GM19043 (cell line): ENCODE measurements around the gene SNX3.

Experiments
- ATAC-seq: cut with Tn5 transposase; IDR thresholded peaks from one replicate; pipeline ENCODE4 v1.9.1; 2021; ENCODE audit warnings: low read depth; ENCODE audit not compliant: unreplicated experiment

SNX3 gene

DNA sequence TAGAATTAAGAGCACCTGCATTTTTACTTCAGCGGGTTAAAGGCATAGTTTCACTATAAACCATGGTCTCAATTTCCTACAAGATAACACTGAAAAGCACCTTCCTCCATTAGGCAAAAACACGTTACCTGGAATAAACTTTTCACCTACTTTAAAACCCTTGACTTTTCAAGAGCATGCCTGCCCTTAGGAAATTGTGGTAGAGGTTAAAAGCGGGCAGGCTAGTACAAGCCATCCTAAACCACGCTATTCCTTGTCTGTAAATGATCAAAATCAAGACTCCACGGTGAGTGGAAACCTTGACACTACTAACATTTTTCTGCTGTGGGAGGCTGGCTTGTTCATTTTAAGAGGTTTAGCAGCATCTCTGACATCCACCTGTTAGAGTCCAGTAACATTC lies 51.1 kb downstream of the SNX3 start:
- ATAC-seq, result no peak

GRCh38 chr6:108207013-108207412 lies 53.8 kb downstream of the SNX3 start:
- ATAC-seq, result no peak

GRCh38 chr6:108203189-108204112 lies 57.4 kb downstream of the SNX3 start:
- no peak for ATAC-seq

DNA sequence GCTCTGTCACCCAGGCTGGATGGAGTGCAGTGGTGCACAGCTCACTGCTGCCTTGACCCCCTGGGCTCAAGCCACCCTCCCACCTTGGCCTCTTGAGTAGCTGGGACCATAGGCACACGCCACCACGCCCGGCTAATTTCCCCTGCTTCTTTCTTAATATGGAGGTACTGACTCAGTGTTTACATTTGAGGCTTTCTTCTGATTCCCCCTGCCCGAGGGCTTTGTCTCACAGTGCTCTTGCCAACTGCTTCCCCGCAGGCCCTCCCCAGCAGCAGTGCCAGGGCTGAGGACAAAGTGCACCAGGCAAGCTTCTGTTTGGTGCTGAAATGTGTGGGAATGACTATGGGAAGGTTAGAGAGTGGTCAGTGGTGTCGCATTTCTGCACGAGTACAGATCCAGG lies 60.2 kb downstream of the SNX3 start:
- ATAC-seq, result no peak

GRCh38 chr6:108200186-108200585 lies 60.7 kb downstream of the SNX3 start:
- no peak for ATAC-seq

- ATAC-seq, result no peak
These were observed 61.9 kb downstream of the SNX3 start for GRCh38 chr6:108198761-108199498.

DNA sequence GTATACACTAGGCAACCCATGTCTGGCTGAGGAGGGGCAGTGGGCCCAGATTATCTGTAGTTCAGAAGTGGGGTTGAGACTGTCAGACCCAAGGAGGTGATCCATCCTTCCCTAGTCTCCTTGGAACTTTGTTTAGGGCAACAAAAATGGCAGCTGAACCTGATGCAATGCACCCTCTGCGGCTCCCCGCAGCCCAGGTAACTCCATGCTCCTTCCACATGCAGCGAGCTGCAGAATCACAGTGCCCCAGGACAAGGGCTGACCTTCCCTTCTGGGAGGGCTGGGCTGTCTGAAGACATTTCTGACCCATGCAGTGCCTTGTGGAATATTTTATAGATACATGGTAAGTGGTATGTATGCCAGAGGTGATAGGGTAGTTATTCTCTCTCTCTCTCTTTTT lies 65.6 kb downstream of the SNX3 start:
- ATAC-seq, result no peak

DNA sequence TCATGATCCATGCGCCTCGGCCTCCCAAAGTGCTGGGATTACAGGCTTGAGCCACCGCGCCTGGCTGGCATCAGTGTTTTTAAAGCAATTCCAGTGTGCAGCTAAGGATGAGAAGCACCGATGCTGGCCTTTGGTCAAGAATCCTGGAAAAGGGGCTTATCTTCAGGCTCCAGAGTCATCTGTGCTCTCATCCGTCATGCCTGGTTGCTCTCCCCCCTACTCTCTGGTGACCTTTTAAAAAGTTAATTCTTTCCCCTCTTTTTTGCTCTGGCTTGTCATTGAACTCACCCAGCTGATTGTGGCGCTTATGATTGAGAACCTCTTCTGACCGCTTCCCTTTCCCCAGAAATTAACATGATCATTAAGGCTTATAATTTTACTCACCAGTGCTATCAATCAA lies 66.3 kb downstream of the SNX3 start:
- ATAC-seq, result no peak

DNA sequence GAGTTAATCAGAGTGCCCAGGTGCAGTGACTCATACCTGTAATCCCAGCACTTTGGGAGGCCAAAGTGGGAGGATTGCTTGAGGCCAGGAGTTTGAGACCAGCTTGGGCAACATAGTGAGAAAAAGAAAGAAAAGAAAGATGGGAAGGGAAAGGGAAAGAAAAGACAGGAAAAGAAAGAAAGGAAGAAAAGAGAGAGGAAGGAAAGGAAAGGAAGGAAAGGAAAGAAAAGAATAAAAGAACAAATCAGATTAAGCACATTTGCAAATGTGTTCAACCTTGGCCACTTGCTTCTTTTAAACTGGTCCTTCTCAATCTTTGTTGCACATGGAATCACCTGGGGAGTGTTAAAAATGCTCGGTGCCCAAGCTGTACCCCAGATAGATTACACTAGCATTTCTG lies 67.0 kb downstream of the SNX3 start:
- no peak for ATAC-seq

DNA sequence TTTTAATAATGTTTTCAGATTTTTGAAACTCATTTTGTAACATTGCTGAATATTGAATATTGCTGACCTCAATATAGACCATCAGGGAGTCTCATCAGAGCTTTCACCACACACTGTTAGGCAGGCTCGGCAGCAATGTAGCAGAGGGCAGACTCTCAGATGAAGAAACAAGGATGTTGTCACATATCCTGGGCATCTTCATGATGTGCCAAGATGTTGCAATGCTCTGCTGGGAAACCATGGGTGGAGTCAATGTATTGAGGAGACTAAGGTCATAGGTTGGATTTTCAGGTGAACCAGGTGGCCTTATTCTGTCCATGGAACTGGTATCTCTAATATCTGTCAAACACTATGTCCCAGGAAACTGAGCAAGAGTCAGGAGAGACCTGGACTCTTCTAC lies 67.7 kb downstream of the SNX3 start:
- no peak for ATAC-seq

DNA sequence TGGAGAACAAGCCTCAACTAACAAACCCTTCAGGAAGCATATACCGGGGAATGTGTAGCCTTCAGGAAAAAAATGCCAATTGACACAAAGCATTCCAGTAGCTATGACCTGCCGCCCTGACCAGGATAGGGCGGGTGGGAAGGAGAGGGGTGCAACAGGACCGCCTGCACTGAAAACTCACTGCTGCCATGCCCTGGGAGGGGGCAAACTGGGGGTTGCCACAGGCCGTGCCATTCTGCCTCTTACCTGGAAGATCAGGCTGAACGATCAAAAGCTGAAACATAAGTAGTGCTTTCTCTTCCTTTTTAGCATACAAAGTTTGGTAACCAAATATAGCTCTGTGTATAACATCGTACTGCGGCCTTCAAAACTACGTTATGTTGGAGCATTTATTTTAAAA lies 73.3 kb downstream of the SNX3 start:
- ATAC-seq, result no peak

DNA sequence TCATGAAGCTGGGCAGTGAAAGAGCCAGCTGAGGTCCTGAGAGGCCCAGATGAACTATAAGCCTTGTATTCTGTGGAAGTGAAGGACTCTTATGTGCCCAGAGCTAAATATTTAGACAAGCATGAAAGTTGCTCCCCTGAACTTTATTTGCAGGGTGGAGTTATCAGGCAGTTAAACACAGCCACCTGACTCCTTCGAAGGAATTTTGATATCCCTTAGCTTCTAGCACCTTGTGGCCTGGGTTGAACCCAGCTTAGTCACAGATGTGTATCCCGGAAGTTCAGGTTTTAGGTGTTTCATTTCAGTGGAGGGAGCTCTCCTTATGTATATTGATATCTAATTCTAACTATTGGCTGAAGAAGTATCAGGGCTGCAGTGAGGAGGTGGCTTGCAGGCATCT lies 74.6 kb downstream of the SNX3 start:
- no peak for ATAC-seq

DNA sequence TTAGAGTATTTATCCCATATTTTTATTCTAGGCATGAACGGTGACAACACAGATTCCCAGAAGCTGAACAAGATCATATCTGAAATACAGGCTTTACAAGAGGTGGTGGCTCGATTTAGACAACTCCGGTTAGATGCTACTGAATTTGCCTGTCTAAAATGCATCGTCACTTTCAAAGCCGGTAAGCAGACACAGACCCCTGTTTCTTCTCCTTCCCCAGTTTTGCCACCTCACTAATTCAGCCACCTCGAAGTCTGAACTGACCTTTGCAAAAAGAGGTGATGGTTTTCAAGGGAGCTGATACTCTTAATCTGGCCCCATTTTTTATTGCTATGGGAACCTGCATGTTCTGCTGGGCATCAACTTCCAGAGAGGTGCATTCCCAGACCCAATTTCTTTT lies 80.1 kb downstream of the SNX3 start:
- ATAC-seq, result no peak

- no peak for ATAC-seq
These were observed 80.6 kb downstream of the SNX3 start for GRCh38 chr6:108180266-108180665.

DNA sequence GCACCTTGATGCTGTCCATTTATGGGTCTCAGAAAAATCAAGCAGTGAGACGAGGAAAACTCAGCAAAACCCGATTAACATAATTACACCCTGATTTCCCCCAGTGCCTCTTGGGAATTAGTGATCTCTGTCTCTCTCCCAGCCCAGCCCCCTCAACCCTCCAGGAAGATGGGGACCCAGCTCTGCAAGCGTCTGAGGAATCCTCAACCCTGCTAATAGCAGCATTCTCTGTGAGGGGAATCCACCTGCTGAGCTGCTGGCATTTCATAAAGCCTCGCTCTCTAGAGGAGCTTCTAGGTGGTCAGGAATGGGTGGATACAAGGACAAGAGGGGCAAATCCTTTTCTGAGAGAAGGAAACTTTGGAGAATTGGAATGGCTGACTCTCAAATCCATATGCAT lies 81.1 kb downstream of the SNX3 start:
- ATAC-seq, result no peak

GRCh38 chr6:108176281-108177089 lies 84.4 kb downstream of the SNX3 start:
- no peak for ATAC-seq

DNA sequence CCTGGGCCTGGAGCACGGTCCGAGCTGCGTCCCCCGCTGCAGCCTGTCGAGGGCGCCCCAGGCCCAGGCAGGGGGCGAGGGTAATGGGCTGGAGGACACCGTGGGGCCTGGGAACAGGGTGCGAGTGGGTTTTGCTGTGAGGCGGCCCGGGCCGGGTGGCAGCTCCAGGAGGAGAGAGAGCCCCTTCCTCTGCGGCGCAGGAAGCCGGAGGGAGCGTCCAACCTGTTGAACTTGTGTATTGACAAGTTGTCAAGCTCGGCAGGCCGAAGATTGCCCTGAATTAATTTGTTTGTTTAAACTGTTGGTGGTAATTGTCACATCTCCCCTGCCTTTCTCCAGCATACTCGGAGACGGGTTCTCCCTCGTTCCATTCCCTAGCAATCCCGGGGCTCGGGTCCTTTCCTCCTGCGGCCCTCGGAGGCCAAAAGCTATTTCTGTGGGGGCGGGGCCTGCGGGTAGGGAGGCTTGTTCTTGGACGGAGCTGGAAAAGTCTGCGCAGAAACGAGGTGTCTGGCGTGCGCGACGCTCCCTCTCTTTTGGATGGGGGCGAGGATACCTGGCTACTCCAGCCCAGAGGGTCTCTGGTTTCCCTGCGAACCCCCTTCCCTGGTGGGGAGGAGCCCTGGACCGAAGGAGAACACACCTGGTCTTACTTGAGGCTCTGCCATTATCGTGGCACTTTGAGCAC lies 85.1 kb downstream of the SNX3 start:
- no peak for ATAC-seq

- no peak for ATAC-seq
These were observed 85.7 kb downstream of the SNX3 start for GRCh38 chr6:108175176-108175591.

DNA sequence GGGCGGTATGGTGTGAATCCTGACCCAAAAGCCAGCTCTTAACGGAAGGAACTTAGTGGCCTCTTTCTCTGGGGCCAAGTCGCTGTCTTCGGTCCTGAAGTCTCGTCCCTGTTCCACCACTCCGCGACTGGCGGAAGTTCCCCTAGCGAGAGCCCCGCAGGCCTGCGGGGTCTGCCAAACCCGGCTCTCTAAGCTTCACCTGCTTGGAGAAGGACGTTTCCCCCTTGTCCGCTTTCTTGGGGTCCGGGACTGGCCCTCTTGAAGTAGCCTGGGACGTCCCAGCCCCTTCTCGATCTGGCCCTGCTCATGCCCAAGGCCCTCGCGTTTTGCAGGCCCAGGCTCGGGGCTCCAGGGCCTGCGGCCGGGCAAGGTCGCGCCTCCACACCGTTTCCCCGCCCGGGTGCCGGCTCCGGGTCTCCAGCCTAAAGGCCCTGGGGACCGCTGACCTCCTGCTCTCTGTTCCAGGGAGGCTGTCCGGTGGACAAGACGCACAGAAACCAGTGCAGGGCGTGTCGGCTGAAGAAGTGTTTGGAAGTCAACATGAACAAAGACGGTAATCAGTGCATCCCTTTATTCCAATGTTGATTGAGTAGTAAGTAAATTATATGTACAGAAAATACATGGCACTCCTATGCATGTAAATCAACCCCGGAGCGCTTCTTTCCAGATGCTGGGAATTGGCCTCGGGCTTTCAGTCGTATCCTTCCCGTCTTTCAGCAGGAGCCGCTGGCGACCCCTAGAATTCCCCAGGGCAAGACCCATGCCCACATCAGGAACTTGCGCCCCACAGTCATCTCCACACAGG lies 86.3 kb downstream of the SNX3 start:
- ATAC-seq, result no peak
